ENCODE measurements around the gene AFDN. TPM values are rescaled to one million over a fixed set of nuclear protein-coding genes. Genes with fewer than 3 reads are reported as not detected.

The AFDN gene
- total RNA-seq, 1 experiment from 2014 or later = 182 TPM

GRCh38 chr6:167934426-167934864 is 107.7 kb downstream of the AFDN start (continued):
- no peak for TF ChIP-seq AR (CRISPR knock-in tag; IDR thresholded peaks at IDR 0.05)
- no peak for TF ChIP-seq FOXK1 (CRISPR knock-in tag; IDR thresholded peaks at IDR 0.05)

- Mint-ChIP-seq H3K4me1 (peaks cover 14% of the 10 kb centered on the region), H3K27ac (no peak overlapping the region), H3K4me3 (no peak overlapping the region), H3K9me3 (no peaks in the 10 kb centered on the region), H3K36me3 (peaks cover 7% of the 10 kb centered on the region; the same call in 1 of the 2 replicates), H3K27me3 (ENCODE audit: low read depth) (no peaks in the 10 kb centered on the region)
- CTCF ChIA-PET = interaction anchor here (0.6 kb wide), 1 partner anchor 1683 kb away, joined by 3 read pairs; no protein-coding TSS in a partner anchor
- no peak for TF ChIP-seq ZBTB21 (CRISPR knock-in tag; IDR thresholded peaks at IDR 0.05; ENCODE audit: borderline replicate concordance)
- ATAC-seq (no peak), DNase-seq (ENCODE audit: low spot score) (no peak)
- POLR2A ChIA-PET = no interaction called here
Observed at GRCh38 chr6:167936051-167936450, 109.3 kb downstream of the AFDN start.

- TF ChIP-seq CBFB (CRISPR knock-in tag; IDR thresholded peaks at IDR 0.05; ENCODE audit: low read depth) (no peak), FOXP4 (CRISPR knock-in tag; IDR thresholded peaks at IDR 0.05) (no peak), E2F4 (CRISPR knock-in tag; IDR thresholded peaks at IDR 0.05; ENCODE audit: borderline replicate concordance, low read depth) (no peak), CREB1 (CRISPR knock-in tag; IDR thresholded peaks at IDR 0.05) (no peak), PRRX2 (CRISPR knock-in tag; IDR thresholded peaks at IDR 0.05) (no peak), USF2 (CRISPR knock-in tag; IDR thresholded peaks at IDR 0.05) (no peak)
- CTCF ChIA-PET = no interaction called here
- ATAC-seq = no peak
- Mint-ChIP-seq H3K4me1 (peaks cover 14% of the 10 kb centered on the region), H3K4me3 (no peak overlapping the region), H3K27ac (no peak overlapping the region), H3K9me3 (no peaks in the 10 kb centered on the region), H3K27me3 (ENCODE audit: low read depth) (no peaks in the 10 kb centered on the region), H3K36me3 (peaks cover 3% of the 10 kb centered on the region; the same call in 1 of the 2 replicates)
- DNase-seq (ENCODE audit: low spot score) = no peak
- POLR2A ChIA-PET = no interaction called here
Observed at GRCh38 chr6:167937301-167937700, 110.6 kb downstream of the AFDN start.

GRCh38 chr6:167937948-167938911 is 111.5 kb downstream of the AFDN start:
- Mint-ChIP-seq H3K4me3 (no peak overlapping the region), H3K4me1 (peaks cover 8% of the 10 kb centered on the region), H3K27me3 (ENCODE audit: low read depth) (no peaks in the 10 kb centered on the region), H3K36me3 (peaks cover 8% of the 10 kb centered on the region), H3K9me3 (no peaks in the 10 kb centered on the region), H3K27ac (peak overlapping the region; percentile 86)
- ATAC-seq (peak; percentile 67), DNase-seq (ENCODE audit: low spot score) (no peak)
- POLR2A ChIA-PET = interaction anchor here (0.6 kb wide), 1 partner anchor 33 kb away, joined by 3 read pairs; no protein-coding TSS in a partner anchor
- CTCF ChIA-PET = no interaction called here
- no peak for TF ChIP-seq ERG (CRISPR knock-in tag; IDR thresholded peaks at IDR 0.05)
- TF ChIP-seq NFYB (CRISPR knock-in tag; conservative IDR thresholded peaks at IDR 0.05; ENCODE audit: low read depth) = no peak
